RWPE2 (cell line): ENCODE results near the gene MAPK9.

Experiments used
- ATAC-seq: fragments of 200-7000 bp; cut with Tn5 transposase; 3 replicates; pipeline ENCODE4 v1.9.1; 2021; ENCODE audit warnings: low read depth
- DNase-seq: peaks from one replicate; pipeline ENCODE4 v3.0.0-alpha.2; 2020; ENCODE audit warnings: low spot score
- H3K27ac ChIP-seq: fragments of 450-650 bp; 2 replicates; pipeline ENCODE4 v1.5.1; 2017; ENCODE audit warnings: mild to moderate bottlenecking; ENCODE audit not compliant: poor library complexity, severe bottlenecking
- H3K27me3 ChIP-seq: fragments of 250-450 bp; sonication (Bioruptor Pico); 2 replicates; pipeline ENCODE4 v1.5.1; 2021; ENCODE audit warnings: mild to moderate bottlenecking, moderate library complexity; ENCODE audit not compliant: insufficient read depth, poor library complexity, severe bottlenecking
- H3K36me3 ChIP-seq: fragments of 250-450 bp; sonication (Bioruptor Pico); 2 replicates; pipeline ENCODE4 v1.5.1; 2020; ENCODE audit warnings: low read depth, mild to moderate bottlenecking, moderate library complexity
- H3K4me1 ChIP-seq: fragments of 250-450 bp; sonication (Bioruptor Pico); 2 replicates; pipeline ENCODE4 v1.5.1; 2021; ENCODE audit warnings: mild to moderate bottlenecking, moderate library complexity; ENCODE audit not compliant: insufficient read depth, poor library complexity, severe bottlenecking
- H3K4me3 ChIP-seq: fragments of 250-450 bp; sonication (Bioruptor Pico); 2 replicates; pipeline ENCODE4 v1.5.1; 2021; ENCODE audit warnings: mild to moderate bottlenecking, moderate library complexity; ENCODE audit not compliant: severe bottlenecking
- H3K9me3 ChIP-seq: fragments of 250-450 bp; sonication (Bioruptor Pico); 2 replicates; pipeline ENCODE4 v1.5.1; 2021; ENCODE audit warnings: mild to moderate bottlenecking, moderate library complexity; ENCODE audit not compliant: severe bottlenecking
- CTCF ChIP-seq: fragments of 450-650 bp; IDR thresholded peaks from one replicate; pipeline ENCODE4 v1.5.1; 2017; ENCODE audit warnings: mild to moderate bottlenecking, moderate library complexity; ENCODE audit not compliant: poor library complexity, severe bottlenecking

The MAPK9 gene

GRCh38 chr5:180297587-180298282, 5.9 kb upstream of the MAPK9 start:
- no peaks in the 10 kb centered on the region for H3K9me3 ChIP-seq
- H3K27me3 ChIP-seq, result no peaks in the 10 kb centered on the region
- no peak overlapping the region for H3K27ac ChIP-seq
- no peak for TF ChIP-seq CTCF
- no peak for DNase-seq
- no peak for ATAC-seq
- no peaks in the 10 kb centered on the region for H3K36me3 ChIP-seq
- H3K4me1 ChIP-seq, result no peaks in the 10 kb centered on the region
- H3K4me3 ChIP-seq, result no peak overlapping the region

GRCh38 chr5:180296771-180297170, 4.9 kb upstream of the MAPK9 start:
- Histone ChIP-seq H3K27me3 (no peaks in the 10 kb centered on the region), H3K27ac (no peak overlapping the region), H3K4me1 (no peaks in the 10 kb centered on the region), H3K9me3 (no peaks in the 10 kb centered on the region), H3K36me3 (no peaks in the 10 kb centered on the region), H3K4me3 (no peak overlapping the region)
- DNase-seq (no peak), ATAC-seq (no peak)
- TF ChIP-seq CTCF, result no peak

GRCh38 chr5:180294913-180295555, 3.2 kb upstream of the MAPK9 start:
- DNase-seq, result no peak
- H3K9me3 ChIP-seq, result no peaks in the 10 kb centered on the region
- no peaks in the 10 kb centered on the region for H3K36me3 ChIP-seq
- H3K4me3 ChIP-seq, result no peak overlapping the region
- peaks cover 3% of the 10 kb centered on the region for H3K4me1 ChIP-seq
- TF ChIP-seq CTCF, result no peak
- no peak for ATAC-seq
- H3K27me3 ChIP-seq, result no peaks in the 10 kb centered on the region
- H3K27ac ChIP-seq, result no peak overlapping the region

- no peak for ATAC-seq
Observed at GRCh38 chr5:180294411-180294810, 2.5 kb upstream of the MAPK9 start.

More at GRCh38 chr5:180294411-180294810, 2.5 kb upstream of the MAPK9 start:
- Histone ChIP-seq H3K4me1 (peaks cover 4% of the 10 kb centered on the region), H3K4me3 (no peak overlapping the region), H3K27ac (no peak overlapping the region), H3K27me3 (no peaks in the 10 kb centered on the region), H3K9me3 (no peaks in the 10 kb centered on the region), H3K36me3 (no peaks in the 10 kb centered on the region)
- no peak for TF ChIP-seq CTCF
- no peak for DNase-seq
